ENCODE measurements around the gene ETFRF1.

ETFRF1 gene, protein sequence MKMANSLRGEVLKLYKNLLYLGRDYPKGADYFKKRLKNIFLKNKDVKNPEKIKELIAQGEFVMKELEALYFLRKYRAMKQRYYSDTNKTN

DNA sequence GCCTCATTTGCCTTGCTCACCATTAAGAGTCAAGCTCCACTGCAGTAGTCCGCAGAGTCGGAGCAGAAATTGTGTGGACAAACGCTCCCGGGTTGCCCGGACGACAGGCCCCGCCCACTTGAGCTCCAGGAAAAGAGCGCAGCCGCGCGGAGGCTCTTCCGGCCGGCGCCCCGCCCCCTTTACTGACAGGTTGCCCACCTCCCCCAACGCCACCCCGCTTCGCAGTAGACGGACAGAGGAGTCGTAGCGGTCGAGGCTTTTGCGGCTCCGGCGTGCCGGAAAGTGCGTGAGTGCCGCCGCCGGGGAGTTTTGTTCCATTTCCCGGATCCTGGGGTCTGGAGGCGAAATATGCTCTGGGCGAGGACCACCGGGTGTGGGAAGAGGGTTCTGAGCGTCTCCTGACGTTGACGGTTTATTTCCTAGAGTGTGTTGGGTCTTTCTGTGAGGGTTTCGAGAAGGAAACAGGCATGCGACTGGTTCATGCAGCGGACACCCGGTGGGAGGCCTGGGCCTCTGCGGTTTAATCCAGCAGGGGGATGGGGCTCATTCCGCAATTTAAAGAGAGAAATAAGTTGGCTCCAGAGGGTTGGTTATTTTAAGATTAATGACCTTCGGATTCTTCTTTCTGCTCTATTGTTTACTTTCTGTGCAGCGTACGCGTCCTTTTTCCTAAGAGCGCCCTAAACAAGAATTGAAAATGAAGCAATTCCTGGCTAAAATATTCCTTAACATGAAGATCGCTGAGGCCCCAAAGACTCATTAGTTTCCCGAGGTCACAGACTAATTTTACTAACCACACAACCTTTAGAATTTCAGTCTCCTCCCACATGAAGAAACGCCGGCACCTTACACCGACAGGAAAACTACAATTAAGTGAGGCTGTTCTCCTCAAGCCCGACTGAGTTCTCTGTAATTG is at the start of gene ETFRF1, which contains the start of gene DNAI7:
ETFRF1 (plus strand) TSS at position 182 of the 916 bp plus-strand sequence. CDS start 8,720 bp downstream, outside the sequence.
DNAI7 (minus strand) TSS at position 105 of the 916 bp plus-strand sequence; CDS start at position 23, 82 bp downstream.
- DNase-seq: peak; percentile 94 to 97

DNA sequence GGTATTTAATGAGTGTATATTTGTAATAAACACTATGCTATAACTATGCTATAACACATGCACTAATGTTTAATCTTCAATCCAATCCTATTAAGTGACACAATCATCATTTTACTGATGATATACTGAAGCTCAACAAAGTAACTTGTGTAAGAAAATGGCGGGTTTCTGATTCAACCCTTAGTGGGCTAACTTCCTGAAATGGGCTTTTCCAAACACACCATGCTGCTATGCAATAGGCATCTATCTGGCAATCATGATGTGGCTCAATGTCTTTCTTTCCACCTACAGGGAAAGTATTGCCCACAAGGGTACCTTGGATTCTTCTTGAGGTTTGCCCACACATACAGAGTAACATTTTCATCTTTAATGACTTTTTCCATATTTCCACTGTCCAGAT is 48.4 kb upstream of the ETFRF1 start:
- DNase-seq: no peak

DNA sequence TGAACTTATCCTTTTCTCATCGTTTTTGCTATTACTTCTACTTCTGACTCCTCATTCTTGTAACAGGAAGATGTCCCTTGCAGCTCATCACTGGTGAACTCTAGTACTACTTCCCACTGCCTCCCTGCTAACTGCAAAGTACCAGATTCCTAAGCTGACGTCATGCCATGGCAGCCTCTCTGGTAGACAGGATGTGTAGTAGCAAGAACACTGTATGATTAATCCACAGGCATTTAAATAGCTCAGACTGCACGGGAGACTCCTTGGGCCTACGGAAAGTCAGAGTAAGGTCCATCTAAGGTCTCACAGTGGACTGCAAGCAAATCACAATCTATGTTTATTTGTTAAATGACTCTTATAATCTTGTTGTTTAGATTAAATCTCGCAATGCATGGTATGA is 43.6 kb upstream of the ETFRF1 start:
- peak in 1 of 2 experiments; percentile 24 for DNase-seq

- no peak for DNase-seq
Measured at GRCh38 chr12:25152055-25152454, 43.0 kb upstream of the ETFRF1 start.

- DNase-seq: peak in 1 of 2 experiments; percentile 3
Measured at GRCh38 chr12:25155022-25155576, 39.9 kb upstream of the ETFRF1 start.

DNA sequence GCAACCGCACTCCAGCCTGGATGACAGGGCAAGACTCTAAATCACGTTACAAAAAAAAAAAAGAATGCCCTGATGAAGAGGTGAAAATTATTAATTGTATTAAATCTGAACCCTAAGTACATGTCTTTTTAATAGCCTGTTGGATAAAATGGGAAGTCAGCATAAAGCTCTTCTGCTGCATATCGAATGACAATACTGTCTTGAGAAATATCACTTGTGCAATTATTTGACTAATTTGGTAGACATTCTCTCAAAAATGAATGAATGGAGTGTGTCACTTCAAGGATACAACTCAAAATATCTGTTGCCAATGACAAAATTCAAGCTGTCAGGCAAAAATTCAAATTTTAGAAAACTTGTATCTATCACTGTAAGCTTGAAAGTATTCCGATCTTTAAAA is 39.0 kb upstream of the ETFRF1 start:
- no peak for DNase-seq

- DNase-seq: no peak
Measured at GRCh38 chr12:25162866-25163265, 32.2 kb upstream of the ETFRF1 start.

- no peak for DNase-seq
Measured at GRCh38 chr12:25182765-25183164, 12.3 kb upstream of the ETFRF1 start.

DNA sequence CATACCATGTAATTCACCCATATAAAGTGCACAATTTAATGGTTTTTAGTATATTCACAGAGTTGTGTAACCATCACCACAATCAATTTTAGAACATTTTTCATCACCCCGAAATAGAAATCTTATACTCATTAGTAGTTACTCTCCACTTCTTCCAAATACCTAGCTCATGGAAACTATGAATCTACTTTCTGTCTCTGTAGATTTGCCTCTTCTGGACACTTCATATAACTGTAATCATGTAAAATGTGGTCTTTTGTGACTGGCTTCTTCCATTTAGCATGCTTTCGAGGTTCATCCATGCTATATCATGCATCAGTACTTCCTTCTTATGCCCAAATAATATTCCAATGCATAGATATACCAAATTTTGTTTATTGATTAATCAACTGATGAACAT is 10.9 kb upstream of the ETFRF1 start:
- DNase-seq: no peak

GRCh38 chr12:25186038-25186787 is 8.8 kb upstream of the ETFRF1 start:
- DNase-seq: no peak

- no peak for DNase-seq
Measured at GRCh38 chr12:25186788-25187402, 8.1 kb upstream of the ETFRF1 start.

- DNase-seq: no peak
Measured at GRCh38 chr12:25187781-25188180, 7.3 kb upstream of the ETFRF1 start.

DNA sequence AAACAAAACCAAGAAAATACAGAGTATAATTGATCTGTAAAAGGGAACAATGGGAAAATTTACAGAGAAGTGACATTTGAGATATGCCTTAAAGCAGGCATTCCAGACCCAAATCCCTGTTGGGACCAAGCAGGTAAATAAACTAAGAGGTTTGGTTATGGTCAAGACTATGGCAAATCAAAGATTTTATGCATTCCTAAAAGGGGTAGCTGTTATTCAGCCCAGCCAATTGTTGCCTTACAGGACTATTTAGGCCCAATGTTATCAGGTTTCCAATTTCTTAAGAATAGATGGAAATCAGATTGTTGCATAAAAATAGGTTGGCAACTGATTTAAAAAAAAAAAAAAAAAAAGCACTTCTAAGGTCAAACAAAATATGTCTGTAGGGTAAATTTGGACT is 5.4 kb upstream of the ETFRF1 start:
- DNase-seq: no peak

- DNase-seq: no peak
Measured at GRCh38 chr12:25190793-25191192, 4.2 kb upstream of the ETFRF1 start.

DNA sequence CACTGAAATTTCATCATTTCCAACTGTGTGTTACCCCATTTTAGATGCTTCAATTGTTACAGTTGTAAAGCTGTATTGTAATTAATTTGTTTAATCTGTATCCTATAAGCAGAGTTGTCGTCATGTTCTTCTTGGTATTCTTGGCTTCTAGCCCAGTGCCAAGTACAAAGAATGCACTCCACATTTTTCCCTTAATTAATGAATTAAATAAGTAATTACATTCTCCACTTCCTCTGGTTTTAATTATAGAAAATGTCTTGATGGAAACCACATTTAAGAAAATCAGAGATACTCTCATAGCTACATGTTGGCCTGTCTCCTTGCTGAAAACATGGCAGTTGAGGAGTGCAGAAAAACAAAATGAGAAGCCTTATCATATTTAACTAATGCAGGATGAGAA is 823 bp upstream of the ETFRF1 start:
- no peak for DNase-seq

- DNase-seq: no peak
Measured at GRCh38 chr12:25194722-25195055, 348 bp upstream of the ETFRF1 start.

DNA sequence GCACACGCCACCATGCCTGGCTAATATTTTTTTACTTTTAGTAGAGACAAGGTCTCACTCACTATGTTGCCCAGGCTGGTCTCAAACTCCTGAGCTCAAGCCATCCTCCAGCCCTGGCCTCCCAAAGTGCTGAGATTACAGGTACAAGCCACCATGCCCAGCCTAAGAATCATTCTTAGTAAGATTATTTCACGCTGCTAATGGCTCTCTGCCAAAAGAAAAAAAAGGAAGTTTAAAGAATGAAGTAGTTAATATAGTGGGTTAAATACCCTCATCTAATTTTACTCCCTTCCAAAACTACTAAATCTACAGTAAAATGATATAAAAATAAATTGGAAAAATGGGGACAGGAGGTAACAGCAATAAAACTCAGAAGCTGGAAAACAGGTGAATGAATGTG is 2.6 kb downstream of the ETFRF1 start:
- DNase-seq: no peak

DNA sequence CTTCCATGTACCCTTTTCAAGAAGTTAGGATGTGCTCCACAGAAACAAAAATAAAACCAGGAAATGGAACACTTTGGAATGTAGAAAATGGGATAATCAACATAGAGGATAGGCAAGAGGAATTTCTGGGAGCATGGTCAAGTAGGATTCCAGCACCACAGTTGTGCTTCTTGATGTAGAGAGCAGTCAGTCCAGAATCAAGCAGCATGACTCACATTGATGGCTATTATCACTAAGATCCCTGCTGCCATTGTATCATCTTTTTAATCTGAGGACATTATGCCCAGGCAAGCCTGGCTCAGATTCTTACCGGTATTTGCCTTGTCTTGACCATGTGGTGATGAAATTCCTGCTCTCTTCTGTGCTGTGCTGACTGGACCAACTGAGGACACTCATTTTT is 5.7 kb downstream of the ETFRF1 start:
- no peak for DNase-seq

DNA sequence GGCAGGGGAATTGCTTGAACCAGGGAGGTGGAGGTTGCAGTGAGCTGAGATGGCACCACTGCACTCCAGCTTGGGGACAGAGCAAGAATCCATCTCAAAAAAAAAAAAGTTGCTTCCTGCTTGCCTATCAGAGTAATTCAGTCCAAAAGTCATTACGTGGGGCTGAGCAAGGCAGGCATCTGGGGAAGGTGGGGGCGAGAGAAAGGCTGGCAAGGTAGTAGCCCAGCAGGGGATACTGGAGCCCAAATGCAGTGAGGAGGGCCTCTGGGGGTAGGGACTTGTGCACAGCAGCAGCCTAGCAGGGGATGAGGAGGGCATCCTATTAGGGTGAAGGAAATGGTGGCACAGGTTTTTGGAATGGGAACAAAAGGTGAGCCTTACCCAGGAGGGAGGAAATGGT is 7.1 kb downstream of the ETFRF1 start:
- no peak for DNase-seq

- no peak for DNase-seq
Measured at GRCh38 chr12:25207411-25207810, 12.4 kb downstream of the ETFRF1 start.

GRCh38 chr12:25207846-25208245 is 12.8 kb downstream of the ETFRF1 start:
- no peak for DNase-seq

DNA sequence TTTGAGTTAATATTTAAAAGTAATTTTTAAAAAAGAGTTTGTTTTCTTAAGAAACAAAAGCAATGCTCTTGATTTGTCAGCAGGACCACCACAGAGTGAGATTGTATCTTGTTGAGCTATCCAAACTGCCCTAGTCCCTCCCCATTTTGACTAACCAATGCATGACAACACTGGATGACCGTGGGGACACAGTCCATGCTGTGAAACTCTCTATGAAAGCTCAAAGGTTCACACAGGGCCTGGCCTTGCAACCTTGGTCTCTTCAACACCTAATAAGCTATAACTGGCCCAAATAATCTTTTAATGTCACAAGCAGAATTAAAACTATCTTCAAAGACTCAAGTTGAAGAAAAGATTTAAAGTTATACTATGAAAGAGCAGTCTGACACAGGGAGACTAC is 13.5 kb downstream of the ETFRF1 start:
- DNase-seq: no peak

DNA sequence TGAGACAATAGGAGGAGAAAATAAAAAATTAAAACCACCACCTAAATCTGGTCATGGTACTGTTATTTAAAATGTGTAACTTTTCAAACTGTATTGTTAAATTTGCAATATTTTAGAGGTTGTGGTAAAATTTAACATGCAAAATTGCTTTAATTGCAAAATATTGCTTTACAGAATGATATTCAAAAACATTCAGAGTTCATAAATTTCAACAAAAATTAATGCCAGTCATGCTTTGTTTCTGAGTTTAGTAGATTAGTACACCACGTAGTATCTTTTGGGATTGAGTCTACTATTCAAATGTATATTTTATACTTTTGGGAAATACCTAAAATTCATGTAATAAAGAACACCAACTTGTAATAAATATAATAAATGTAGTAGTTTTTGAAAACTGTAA is 18.3 kb downstream of the ETFRF1 start:
- DNase-seq: no peak

All from SHP77 (cell line).